HT1080 (cell line): Measurements from ENCODE around the gene RO60. TPM values are rescaled to one million over a fixed set of nuclear protein-coding genes. Genes with fewer than 3 reads are reported as not detected.
A peak's percentile ranks its signal among the peaks of the same experiment; 100 is the strongest.

Source experiments
- DNase-seq: peaks from one replicate; pipeline ENCODE4 v3.0.0-alpha.2; 2015; ENCODE audit warnings: low read depth
- total RNA-seq: library from RNA; depleted of rRNA; stranded (reverse); fragments of >200 nt; shearing (Covaris generic); gene quantifications from 2 replicates; pipeline ENCODE4 v1.2.3, GENCODE V29; 2014

RO60 gene
- total RNA-seq, 1 experiment from 2014 or later = 78.3 TPM

- DNase-seq = peak; percentile 4
Observed at GRCh38 chr1:193060406-193060805, 994 bp downstream of the RO60 start.

GRCh38 chr1:193060938-193061337 is 1.5 kb downstream of the RO60 start:
- DNase-seq = peak; percentile 10

- peak; percentile 42 for DNase-seq
Observed at GRCh38 chr1:193062698-193063463, 3.5 kb downstream of the RO60 start.

GRCh38 chr1:193065954-193066353 is 6.5 kb downstream of the RO60 start:
- no peak for DNase-seq

- DNase-seq = no peak
Observed at GRCh38 chr1:193066606-193067005, 7.2 kb downstream of the RO60 start.

- DNase-seq = no peak
Observed at GRCh38 chr1:193068013-193068412, 8.6 kb downstream of the RO60 start.

GRCh38 chr1:193069748-193070385 is 10.5 kb downstream of the RO60 start:
- DNase-seq = peak; percentile 39

- peak; percentile 5 for DNase-seq
Observed at GRCh38 chr1:193070386-193070753, 11.0 kb downstream of the RO60 start.

GRCh38 chr1:193070942-193071341 is 11.5 kb downstream of the RO60 start:
- DNase-seq = peak; percentile 28

GRCh38 chr1:193077991-193078390 is 18.6 kb downstream of the RO60 start:
- no peak for DNase-seq

- DNase-seq = no peak
Observed at GRCh38 chr1:193079187-193079586, 19.8 kb downstream of the RO60 start.

- no peak for DNase-seq
Observed at GRCh38 chr1:193083365-193084088, 24.1 kb downstream of the RO60 start.

GRCh38 chr1:193085263-193085662 is 25.9 kb downstream of the RO60 start:
- no peak for DNase-seq

- no peak for DNase-seq
Observed at GRCh38 chr1:193086342-193086741, 26.9 kb downstream of the RO60 start.

- no peak for DNase-seq
Observed at GRCh38 chr1:193087893-193088292, 28.5 kb downstream of the RO60 start.

- DNase-seq = no peak
Observed at GRCh38 chr1:193090865-193091264, 31.5 kb downstream of the RO60 start.

- DNase-seq = no peak
Observed at GRCh38 chr1:193094112-193094511, 34.7 kb downstream of the RO60 start.

GRCh38 chr1:193102662-193103061 is 43.2 kb downstream of the RO60 start:
- DNase-seq = no peak

- DNase-seq = no peak
Observed at GRCh38 chr1:193103759-193104501, 44.5 kb downstream of the RO60 start.

- no peak for DNase-seq
Observed at GRCh38 chr1:193104502-193104906, 45.1 kb downstream of the RO60 start.
